Gastrocnemius medialis (tissue), 4 donors: ENCODE data around the gene CCSER1.

Source experiments
- CTCF ChIP-seq, 5 experiments: fragments of 450-650 bp in 3 of 5; fragments of 200-600 bp in 2 of 5; sonication (generic) in 2 of 5; IDR thresholded peaks in 4 of 5; conservative IDR thresholded peaks in 1 of 5; 1 replicate in 4 of 5; 2 replicates in 1 of 5; pipeline ENCODE4 v1.5.1; 2016 to 2019; ENCODE audit warnings: antibody characterized with exemption in 5 of 5, mild to moderate bottlenecking in 3 of 5, moderate library complexity in 3 of 5
- POLR2A ChIP-seq, 2 donors: fragments of 450-650 bp; IDR thresholded peaks; one replicate each; pipeline ENCODE4 v1.6.1; 2017; ENCODE audit warnings: antibody characterized with exemption in 2 of 2, mild to moderate bottlenecking in 2 of 2, moderate library complexity in 2 of 2

GRCh38 chr4:90883519-90883918, 756.3 kb downstream of the CCSER1 start:
- TF ChIP-seq POLR2A (IDR thresholded peaks at IDR 0.05) (no peak), CTCF (IDR thresholded peaks at IDR 0.05 in 4 of 5, conservative IDR thresholded peaks at IDR 0.05 in 1 of 5) (no peak)
